Stimulated activated CD4-positive, alpha-beta T cell treated with anti-CD3 and anti-CD28 coated beads, TNF-alpha, amount 100 ng/mL, for 48 hours (primary cell): ENCODE results near the gene HTR3E.
"Not testable (repeated sequence)": the region's sequence is repeated elsewhere in the genome, so short reads cannot be mapped to it uniquely, and the experiment has no call there.

Experiments used
- DNase-seq, 3 donors: peaks; one replicate each; pipeline ENCODE4 v3.0.0-alpha.2; 2020; ENCODE audit warnings: low read depth in 3 of 3

HTR3E gene, protein sequence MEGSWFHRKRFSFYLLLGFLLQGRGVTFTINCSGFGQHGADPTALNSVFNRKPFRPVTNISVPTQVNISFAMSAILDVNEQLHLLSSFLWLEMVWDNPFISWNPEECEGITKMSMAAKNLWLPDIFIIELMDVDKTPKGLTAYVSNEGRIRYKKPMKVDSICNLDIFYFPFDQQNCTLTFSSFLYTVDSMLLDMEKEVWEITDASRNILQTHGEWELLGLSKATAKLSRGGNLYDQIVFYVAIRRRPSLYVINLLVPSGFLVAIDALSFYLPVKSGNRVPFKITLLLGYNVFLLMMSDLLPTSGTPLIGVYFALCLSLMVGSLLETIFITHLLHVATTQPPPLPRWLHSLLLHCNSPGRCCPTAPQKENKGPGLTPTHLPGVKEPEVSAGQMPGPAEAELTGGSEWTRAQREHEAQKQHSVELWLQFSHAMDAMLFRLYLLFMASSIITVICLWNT

DNA sequence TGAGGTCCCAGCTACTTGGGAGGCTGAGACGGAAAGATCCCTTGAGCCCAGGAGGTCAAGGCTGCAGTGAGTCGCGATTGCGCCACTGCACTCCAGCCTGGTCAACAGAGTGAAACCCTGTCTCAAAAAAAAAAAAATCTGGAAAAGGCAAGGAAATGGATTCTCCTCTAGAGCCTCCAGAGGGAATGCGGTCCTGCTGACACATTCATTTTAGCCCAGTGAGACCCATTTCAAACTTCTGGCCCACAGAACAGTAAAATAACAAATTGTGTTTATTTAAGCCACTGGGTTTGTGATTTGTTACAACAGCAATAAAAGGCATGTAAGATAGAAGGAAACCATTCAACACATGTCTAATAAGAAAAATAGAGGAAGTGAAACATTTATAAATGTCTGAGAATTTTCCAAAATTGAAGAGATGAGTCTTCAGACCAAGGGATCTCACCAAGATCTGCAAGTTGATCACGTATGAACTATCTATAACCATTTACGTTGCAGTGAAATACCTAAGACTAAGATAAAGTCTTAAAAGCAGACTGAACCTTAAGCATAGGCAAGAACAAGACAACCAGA, at the start of gene HTR3E:
HTR3E (plus strand) TSS at position 254 of the 573 bp plus-strand sequence. CDS start 466 bp downstream, outside the sequence.
- no peak for DNase-seq

DNA sequence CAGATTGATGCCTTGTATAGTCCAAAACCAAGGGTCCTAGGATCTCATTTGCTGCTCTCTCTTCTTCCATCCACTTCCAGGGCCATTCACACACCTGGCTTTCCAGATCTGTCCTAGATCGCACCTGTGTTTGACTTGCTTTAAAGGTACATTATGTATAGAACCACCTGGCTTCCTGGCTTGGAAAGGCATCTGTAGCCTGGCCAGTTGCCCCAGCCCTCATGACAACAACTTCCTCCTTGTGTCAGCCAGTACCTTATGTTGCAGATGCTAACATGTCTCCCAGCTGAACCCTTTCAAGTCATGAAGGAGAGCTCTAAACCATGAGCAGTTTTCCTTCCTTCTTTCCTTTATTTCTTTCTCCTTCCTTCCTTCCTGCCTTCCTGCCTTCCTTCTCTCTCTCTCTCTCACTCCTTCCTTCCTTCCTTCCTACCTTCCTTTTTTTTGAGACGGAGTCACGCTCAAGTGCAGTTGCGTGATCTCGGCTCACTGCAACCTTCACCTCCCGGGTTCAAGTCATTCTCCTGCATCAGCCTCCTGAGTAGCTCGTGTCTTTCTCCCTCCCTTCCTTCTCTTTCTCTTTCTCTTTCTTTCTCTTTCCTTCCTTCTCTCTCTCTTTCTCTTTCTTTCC, 46.5 kb upstream of the HTR3E start:
- DNase-seq = no peak

DNA sequence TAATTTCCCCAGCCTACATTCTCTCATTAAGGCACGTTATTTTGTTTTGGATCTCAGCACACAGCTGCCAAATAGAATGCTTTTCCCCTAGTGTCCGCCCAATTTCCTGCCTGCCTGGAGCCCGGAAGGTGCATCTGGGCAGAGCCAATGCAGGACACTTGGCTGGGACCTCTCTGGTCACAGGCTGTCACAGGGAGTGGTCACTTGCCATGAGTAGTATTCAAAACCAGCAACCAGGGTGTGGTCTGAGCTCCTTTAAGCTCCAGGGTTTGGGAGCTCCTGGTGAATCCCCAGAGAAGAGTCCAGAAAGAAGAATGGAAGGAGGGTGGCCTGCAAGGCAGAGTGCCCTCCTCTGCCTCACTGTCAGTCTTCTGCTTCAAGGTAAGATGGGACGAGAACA, 44.1 kb upstream of the HTR3E start, which contains the start of gene HTR3C:
HTR3C (plus strand) TSS at position 281 of the 400 bp plus-strand sequence; CDS start at position 315, 34 bp downstream.
- no peak for DNase-seq

DNA sequence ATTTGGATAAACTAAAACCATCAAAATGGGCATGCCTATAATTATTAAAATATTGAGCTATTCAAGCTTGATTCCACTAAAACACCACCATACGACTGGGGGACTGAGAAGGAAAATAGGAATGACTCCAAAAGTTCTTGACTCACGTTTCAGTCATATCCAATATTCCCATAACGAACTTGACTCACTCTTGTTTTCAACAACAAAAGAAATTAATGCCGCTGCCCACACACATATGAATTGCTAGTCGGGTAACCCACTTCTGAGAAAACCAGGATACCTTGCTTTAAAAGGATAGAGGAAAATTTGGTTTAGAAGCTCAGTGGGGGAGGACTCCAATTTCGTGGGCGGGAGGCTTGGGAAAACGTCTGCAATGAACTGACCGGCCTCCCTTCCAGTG, 38.8 kb upstream of the HTR3E start:
- no peak for DNase-seq

DNA sequence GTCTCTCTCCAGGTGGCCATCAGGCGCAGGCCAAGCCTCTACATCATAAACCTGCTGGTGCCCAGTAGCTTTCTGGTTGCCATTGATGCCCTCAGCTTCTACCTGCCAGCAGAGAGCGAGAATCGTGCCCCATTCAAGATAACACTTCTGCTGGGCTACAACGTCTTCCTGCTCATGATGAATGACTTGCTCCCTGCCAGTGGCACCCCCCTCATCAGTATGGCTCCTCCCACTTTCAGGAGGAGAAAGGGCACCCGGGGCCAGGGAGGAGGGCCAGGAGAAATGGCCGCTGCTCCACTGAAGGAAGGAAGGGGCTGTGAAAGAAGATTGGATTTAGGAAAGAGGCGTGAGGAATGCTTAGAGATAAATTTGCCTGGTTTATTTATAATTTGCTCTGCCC, 37.4 kb upstream of the HTR3E start:
- DNase-seq = no peak

DNA sequence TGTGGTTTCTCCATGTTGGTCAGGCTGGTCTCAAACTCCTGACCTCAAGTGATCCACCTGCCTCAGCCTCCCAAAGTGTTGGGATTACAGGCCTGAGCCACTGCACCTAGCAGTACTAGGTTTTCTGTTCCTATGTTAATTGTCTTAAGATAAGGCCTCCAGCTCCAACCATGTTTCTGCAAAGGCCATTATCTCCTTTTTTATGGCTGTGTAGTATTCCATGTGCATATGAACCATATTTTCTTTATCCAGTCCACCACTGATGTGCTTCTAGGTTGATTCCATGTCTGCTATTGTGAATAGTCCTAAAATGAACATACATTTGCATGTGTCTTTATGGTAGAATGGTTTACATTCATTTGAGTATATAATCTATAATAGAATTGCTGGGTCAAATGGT, 34.2 kb upstream of the HTR3E start:
- DNase-seq = no peak

DNA sequence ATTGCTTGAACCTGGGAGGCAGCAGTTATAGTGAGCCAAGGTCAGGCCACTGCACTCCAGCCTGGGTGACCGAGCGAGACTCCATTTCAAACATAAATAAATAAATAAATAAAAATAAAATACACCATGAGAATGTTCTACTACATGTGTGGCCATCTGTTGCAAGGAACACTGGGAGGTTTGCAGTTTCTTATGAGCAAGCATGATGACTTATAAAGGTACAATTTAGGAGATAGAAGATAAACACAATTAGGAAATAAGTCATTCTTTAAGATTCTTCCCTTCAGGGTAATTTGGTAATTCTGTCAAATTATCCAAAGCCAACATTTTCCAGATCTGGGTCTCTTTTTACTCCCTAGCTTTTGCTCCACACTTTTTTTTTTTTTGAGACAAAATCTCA, 30.7 kb upstream of the HTR3E start:
- no peak for DNase-seq

DNA sequence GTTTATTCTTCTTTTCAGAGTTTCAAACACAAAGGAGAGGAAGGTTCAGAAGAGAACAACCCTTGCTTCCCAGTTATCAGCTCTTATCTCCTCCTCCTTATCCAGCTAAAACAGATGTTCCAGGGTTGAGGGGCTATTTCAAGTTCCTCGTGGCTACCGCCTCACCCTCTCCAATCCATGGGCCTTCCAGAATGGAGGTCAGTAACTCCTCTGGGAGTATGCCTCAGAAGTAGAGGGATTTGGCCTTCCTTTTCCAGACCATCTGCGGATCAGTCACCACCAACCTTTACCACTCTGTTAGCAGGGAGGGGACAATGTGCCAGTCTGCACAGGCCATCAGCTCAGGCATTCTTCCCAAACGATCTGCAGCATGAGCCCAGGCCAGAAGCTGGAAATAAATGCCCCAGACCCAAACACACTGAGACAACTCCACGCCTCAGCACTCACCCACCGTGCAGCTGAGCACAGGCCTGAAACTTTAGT, 29.2 kb upstream of the HTR3E start:
- no peak for DNase-seq

DNA sequence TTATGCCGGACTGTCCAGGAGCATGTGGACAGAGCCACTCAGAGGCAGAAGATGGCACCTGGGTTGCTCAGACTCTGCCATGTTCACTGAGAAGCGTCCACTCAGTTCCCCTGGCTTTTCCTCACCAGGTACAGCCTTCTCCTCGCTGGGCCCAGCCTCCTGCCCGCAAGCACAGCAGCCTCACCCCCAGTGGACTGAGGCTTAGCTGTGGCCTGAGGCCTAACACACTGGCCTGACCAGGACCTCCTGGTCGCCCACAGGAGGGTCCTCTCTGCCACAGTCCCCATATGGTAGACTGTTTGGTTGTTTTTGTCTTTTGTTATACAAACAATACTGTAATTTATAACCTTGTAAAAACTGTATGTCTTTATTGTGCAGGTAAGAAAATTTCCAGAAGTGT, 28.5 kb upstream of the HTR3E start:
- DNase-seq = no peak

DNA sequence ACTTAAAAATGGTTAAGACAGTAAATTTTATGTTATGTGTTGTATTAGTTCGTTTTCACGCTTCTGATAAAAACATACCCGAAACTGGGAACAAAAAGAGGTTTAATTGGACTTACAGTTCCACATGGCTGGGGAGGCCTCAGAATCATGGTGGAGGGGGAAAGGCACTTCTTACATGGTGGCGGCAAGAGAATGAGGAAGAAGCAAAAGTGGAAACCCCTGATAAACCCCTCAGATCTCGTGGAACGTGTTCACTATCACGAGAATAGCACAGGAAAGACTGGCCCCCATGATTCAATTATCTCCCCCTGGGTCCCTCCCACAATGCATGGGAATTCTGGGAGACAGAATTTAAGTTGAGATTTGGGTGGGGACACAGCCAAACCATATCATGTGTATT, 25.7 kb upstream of the HTR3E start:
- DNase-seq = not testable (repeated sequence)

DNA sequence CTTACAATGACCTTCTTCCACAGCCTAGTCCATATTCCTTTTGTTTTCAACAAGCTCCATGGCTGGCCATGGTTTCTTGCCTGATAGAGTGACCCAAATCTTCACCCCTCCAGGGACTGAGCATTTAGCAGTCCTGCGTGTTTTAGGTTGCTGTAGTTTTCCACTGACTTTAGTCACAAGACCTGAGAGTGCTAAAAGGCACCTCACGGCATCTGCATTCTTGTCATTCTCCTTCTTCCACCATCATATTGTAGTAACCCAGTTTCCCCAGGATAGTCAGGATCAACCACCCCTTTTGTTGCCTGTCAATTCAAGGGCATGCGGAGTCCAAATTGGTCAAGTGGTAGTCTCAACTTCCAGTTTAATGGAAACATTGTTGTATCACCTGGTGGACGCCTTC, 23.2 kb upstream of the HTR3E start:
- DNase-seq = no peak

DNA sequence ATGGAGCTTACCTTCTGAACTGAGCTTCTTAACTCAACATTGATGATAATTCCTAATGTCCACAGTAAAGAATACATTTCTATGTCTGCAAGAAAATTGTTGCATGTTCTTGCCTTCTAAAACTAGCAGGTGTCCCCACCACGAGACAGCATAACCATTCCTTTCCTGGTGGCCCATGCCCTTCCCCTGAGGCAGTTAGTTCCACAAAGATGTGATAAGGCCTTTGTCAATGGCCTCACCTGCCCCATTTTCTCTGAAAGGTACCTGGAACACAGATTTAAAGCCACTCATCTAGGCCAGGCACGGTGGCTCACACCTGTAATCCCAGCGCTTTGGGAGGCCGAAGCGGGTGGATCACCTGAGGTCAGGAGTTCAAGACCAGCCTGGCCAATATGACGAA, 21.0 kb upstream of the HTR3E start:
- no peak for DNase-seq

DNA sequence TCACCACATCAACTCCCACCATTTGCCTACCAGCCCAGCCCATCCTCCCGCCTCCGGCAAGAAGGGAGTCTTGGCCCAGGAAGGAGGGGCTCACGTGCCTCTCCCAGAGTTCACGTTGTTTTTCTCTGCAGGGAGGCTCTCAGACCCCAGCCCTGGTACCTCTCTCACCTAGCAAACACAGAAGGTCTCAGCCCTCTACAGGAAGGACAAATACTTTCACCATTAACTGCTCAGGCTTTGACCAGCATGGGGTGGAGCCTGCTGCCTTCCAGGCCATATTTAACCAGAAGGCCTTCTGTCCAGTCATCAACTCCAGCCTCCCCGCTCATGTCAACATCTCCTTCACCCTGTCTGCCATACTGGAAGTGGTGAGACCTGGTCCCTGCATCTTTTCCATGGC, 19.0 kb upstream of the HTR3E start:
- DNase-seq = no peak

DNA sequence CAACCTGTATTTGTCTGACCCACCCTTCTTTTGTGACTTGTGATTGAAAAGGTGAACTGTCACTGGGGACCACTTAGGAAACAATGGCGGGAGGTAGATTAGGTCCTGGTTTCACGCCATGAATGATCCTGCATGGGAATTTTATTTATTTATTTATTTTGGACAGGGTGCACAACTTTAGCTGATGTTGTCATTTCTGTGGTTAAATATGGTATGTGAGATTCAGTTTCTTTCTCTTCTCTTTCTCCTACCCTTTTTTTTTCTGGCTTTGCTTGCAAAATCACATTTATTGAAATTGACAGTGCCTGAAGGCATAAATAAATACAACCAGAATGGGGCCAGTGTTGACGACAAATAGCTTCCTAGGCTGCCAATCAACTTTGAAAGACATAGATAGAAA, 18.0 kb upstream of the HTR3E start:
- DNase-seq = no peak

DNA sequence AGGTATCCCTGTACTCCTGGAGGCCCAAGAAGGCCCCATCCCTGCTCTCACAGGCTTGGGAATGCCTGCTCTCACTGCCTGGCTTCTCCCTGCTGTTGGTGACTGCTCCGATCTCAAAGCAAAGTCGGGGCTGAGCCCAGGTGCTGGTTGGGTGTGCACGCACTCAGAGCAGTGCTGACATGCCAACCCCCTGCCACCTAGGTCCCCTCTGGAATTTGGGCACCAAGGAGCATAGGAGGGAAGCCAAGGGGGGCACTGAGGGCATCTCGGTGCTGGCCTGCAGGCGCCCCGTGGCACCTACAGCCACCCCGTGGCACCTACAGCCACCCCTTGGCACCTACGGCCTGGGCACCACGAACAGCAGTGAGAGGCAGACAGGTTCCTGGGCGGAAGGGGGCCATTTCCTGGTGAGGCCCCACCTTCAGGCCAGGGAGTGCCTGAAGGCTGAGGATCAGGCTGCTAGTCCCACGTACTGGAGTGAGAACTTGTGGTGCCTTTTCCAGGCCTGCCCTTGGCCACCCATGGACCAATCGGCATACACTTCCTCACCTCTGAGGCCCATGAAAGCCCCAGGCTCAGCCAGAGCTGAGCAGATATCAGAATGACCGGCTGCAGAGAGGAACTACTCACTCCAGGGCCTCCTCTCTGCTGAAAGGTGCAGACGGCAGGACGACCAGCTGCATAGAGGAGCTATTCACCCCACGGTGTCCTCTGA, 15.6 kb upstream of the HTR3E start:
- no peak for DNase-seq

DNA sequence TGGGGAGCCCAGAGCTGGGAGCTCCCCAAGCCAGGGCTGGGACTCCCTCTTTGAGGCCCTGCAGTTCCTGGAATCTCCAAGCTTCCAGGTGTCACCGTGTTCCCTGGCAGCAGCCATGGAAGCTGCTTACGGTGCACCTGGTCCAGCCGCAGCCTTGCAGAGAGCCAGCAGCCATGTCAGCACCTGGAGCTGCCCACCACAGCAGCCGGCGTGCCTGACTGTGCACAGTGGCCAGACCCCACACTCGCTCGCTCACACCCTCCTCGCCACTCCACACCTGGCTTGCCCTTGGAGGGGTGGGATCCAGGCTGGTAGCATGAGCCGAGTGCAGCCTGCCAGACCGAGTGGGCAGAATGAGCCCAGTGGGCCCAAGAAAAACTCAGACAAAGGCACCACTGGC, 14.8 kb upstream of the HTR3E start:
- DNase-seq = no peak

DNA sequence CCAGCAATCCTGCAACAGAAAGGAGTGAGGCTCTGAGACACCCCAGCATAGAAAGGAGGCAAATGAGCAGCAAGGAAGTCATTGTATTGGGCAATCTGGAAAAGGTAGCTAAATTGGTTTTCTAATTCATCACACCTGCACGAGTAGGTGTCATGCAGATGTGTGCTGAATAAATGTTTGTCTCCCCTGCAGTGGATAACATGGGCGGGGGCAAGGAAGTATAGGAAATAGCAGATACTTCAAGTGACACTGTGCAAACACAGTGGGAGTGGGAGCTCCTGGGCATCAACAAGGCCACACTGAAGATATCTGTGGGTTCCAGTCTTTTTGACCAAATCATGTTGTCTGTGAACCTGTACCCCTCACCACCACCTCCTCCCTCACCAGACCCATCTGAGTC, 14.4 kb upstream of the HTR3E start:
- DNase-seq = no peak

DNA sequence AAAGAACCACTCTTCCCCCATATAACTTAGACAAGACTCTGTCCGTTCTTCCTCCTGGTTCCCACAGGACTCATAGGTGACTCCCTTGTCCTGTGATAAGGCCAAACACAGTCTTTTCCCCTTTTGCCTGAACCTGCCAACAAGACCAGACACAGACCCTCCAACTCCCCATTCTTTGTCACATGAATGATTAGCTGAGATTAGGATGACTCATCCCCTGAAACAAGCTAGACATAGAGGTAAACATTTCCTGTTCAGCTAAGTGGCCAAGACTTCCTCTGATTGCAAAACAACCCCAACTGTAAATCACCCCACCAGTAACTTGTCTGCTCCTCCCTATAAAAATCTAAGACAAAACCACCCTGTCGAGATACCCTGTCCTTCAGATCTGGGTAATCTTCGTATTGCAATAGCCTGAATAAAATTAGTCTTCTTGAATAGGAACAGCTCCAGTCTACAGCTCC, 11.4 kb upstream of the HTR3E start:
- DNase-seq = no peak

DNA sequence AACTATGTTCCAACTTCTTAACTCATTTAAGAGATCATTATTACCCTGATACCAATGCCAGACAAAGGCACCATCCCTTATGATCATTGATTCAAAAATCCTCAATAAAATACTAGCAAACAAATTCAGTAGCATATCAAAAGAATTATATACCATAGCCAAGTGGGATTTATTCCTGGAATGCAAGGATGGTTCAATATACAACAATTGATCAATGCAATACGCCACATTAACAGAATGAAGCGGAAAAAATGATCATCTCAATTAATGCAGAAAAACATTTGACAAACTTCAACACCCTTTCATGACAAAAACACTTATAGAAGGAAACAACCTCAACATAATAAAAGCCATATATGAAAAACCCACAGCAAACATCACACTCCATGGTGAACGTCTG, 4.7 kb upstream of the HTR3E start:
- no peak for DNase-seq

DNA sequence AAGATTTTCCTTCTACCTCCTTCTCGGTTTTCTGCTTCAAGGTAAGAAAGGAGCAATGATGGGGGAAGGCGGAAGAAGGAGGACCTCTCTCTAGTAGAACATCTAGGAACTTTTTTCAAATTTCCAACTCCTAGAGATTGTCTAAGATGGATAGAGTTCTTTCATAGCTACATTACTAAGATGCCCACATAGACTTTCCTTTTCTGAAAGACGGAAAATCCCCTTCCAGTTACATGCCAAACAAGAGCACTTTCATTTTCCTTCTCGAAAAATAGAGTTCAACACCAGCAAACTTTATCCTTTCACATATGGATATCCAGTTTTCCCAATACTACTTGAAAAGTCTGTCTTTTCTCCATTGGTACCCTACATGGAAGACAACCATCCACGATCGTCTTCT, 692 bp downstream of the HTR3E start:
- DNase-seq = no peak

DNA sequence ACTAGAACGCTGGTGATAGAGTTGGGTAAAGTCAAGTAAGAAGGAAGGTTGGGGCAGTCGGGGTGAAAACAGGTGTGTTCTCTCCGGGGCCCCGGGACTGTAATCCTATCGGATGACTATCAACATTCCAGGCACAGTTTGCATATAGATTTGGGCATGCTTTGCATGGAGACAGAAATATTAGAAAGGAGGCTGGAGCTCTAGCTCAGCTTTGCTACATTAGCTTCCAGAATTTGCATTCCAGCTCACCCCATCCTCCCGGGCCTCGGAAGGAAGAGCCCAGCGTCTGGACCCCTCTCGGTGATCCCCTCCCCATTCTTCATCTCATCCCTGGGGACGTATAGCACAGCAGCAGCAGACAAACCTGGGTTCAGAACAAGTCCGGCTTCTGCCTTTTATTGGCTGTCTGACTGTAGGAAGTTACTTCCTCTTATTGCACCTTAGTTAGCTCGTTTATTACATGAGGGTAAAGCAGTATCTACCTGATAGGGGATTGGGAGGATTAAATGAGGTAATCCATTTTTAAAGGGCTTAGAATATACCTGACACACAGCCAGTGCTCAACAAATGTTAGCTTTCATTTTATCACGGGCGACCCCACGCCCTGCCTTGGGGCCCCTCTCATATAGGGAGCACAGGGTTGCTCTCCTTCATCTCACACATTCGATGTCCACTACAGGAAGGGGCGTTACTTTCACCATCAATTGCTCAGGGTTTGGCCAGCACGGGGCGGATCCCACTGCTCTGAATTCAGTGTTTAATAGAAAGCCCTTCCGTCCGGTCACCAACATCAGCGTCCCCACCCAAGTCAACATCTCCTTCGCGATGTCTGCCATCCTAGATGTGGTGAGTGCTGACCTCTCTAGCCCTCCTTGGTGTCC, 3.2 kb downstream of the HTR3E start:
- DNase-seq = no peak
